Ovary (tissue), 9 donors: ENCODE data around the gene TBPL1. TPM values are rescaled to one million over a fixed set of nuclear protein-coding genes. Genes with fewer than 3 reads are reported as not detected.

Experiments used
- DNase-seq, 5 donors: peaks; one replicate each; pipeline ENCODE4 v3.0.0-alpha.2; 2019 to 2020
- H3K27ac ChIP-seq, 2 donors: fragments of 200-600 bp; one replicate each; pipeline versions ENCODE4 v1.5.1 to v1.8.0; 2019 to 2022
- H3K27me3 ChIP-seq: fragments of 200-600 bp; one replicate; pipeline ENCODE4 v1.8.0; 2022
- H3K36me3 ChIP-seq: fragments of 200-600 bp; sonication (generic); one replicate; pipeline ENCODE4 v1.5.1; 2019
- H3K4me1 ChIP-seq: one replicate; pipeline ENCODE4 v1.8.1; 2013; ENCODE audit warnings: mild to moderate bottlenecking, moderate library complexity; ENCODE audit not compliant: insufficient read depth
- H3K4me3 ChIP-seq: fragments of 200-600 bp; sonication (generic); one replicate; pipeline ENCODE4 v1.5.1; 2017
- H3K9me3 ChIP-seq, 2 donors: fragments of 200-600 bp in 1 of 2; sonication (generic) in 1 of 2; one replicate each; pipeline versions ENCODE4 v1.5.1 to v1.8.1; 2013 to 2019; ENCODE audit warnings: mild to moderate bottlenecking in 1 of 2, moderate library complexity in 1 of 2
- EP300 ChIP-seq: sonication (generic); formaldehyde crosslinking; IDR thresholded peaks from one replicate; pipeline ENCODE4 v1.6.1; 2017; ENCODE audit warnings: antibody characterized with exemption
- POLR2A ChIP-seq: fragments of 450-650 bp; IDR thresholded peaks from one replicate; pipeline ENCODE4 v1.6.1; 2017; ENCODE audit warnings: antibody characterized with exemption, mild to moderate bottlenecking, moderate library complexity
- WGBS, 3 donors: extraction: QIAGEN DNeasy Blood & Tissue Kit in 1 of 3; methylation state at CpG; one replicate each; pipeline versions ENCODE4 v1.1.5 to v1.1.7; 2013 to 2017; 5-methylcytosine and 5-hydroxymethylcytosine counted together
- intact Hi-C, 4 donors: fragments of 100-400 bp; cut with DNase I; formaldehyde crosslinking; loops; one replicate each; pipeline versions ENCODE4 v1.11.0 to v1.15.1; 2022 to 2023
- polyA plus RNA-seq, 2 donors: library from polyadenylated mRNA; stranded (reverse); fragments of 200-250 nt in 1 of 2; fragments of 350-450 nt in 1 of 2; fragmentation: Illumina TruSeq in 1 of 2; extraction: RNeasy Lipid Tissue Mini Kit (QIAGEN cat#74804) in 1 of 2; gene quantifications; one replicate each; pipeline ENCODE4 v1.2.3, GENCODE V29; 2013 to 2014
- total RNA-seq, 7 donors: library from RNA; depleted of rRNA in 2 of 7; stranded (reverse); fragments of >200 nt in 2 of 7; fragmentation: NEBNext Ultra II Directional in 3 of 7; extraction: Animal tissue kit (Norgen Biotek cat#: 25700) in 3 of 7; gene quantifications; one replicate each; pipeline versions ENCODE4 v1.1.0 to v1.2.4, GENCODE V29; 2016 to 2023
- TF ChIP-seq, protein P1 (sequence below), 3 donors: fragments of 450-650 bp in 2 of 3; fragments of 200-600 bp in 1 of 3; IDR thresholded peaks; one replicate each; pipeline versions ENCODE4 v1.5.1 to v1.8.0; 2016 to 2022; ENCODE audit warnings: antibody characterized with exemption in 3 of 3, mild to moderate bottlenecking in 1 of 3
- donor health status: DM: no; HTN: no; CAD: no; lungs with moderate emphysema.
- donor health status: DM: no; HTN: no; CAD: no.
- donor health status: Bipolar disorder and iron deficiency.
- donor health status: DM: yes; HTN: yes; CAD: no.
- donor health status: DM: no; HTN: no; CAD: no.
- donor health status: DM: yes; HTN: yes; CAD: no.

TBPL1 gene
- total and polyA plus RNA-seq, 9 donors: 13.3 to 25.2 (median 18.6) TPM

- DNase-seq: no peak
- no peaks in the 10 kb centered on the region for H3K9me3 ChIP-seq
- no peaks in the 10 kb centered on the region for H3K36me3 ChIP-seq
- H3K4me3 ChIP-seq: no peak overlapping the region
- H3K27me3 ChIP-seq: no peaks in the 10 kb centered on the region
- no peaks in the 10 kb centered on the region for H3K4me1 ChIP-seq
- no peak overlapping the region for H3K27ac ChIP-seq
- TF ChIP-seq POLR2A (no peak), EP300 (no peak)
- TF ChIP-seq, protein P1, sequence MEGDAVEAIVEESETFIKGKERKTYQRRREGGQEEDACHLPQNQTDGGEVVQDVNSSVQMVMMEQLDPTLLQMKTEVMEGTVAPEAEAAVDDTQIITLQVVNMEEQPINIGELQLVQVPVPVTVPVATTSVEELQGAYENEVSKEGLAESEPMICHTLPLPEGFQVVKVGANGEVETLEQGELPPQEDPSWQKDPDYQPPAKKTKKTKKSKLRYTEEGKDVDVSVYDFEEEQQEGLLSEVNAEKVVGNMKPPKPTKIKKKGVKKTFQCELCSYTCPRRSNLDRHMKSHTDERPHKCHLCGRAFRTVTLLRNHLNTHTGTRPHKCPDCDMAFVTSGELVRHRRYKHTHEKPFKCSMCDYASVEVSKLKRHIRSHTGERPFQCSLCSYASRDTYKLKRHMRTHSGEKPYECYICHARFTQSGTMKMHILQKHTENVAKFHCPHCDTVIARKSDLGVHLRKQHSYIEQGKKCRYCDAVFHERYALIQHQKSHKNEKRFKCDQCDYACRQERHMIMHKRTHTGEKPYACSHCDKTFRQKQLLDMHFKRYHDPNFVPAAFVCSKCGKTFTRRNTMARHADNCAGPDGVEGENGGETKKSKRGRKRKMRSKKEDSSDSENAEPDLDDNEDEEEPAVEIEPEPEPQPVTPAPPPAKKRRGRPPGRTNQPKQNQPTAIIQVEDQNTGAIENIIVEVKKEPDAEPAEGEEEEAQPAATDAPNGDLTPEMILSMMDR (IDR thresholded peaks at IDR 0.05): no peak
- WGBS, 3 donors: 72 to 88% (median 77%) methylated on average over 5 of the region's 5 CpGs
- intact Hi-C loops: no loop called here
Observed at GRCh38 chr6:134028438-134028837, 75.4 kb downstream of the TBPL1 start.

- WGBS, 3 donors: 62 to 69% (median 65%) methylated on average over 6 of the region's 6 CpGs
Observed at GRCh38 chr6:134029495-134030455, 76.8 kb downstream of the TBPL1 start.

GRCh38 chr6:134031696-134032255 lies 78.8 kb downstream of the TBPL1 start:
- DNase-seq: no peak
- Histone ChIP-seq H3K4me3 (no peak overlapping the region), H3K4me1 (peaks cover 2% of the 10 kb centered on the region), H3K27ac (no peak overlapping the region), H3K36me3 (no peaks in the 10 kb centered on the region), H3K9me3 (no peaks in the 10 kb centered on the region), H3K27me3 (no peaks in the 10 kb centered on the region)
- intact Hi-C loops: no loop called here
- TF ChIP-seq, protein P1 (IDR thresholded peaks at IDR 0.05): no peak
- TF ChIP-seq POLR2A: no peak
- no peak for TF ChIP-seq EP300
- WGBS, 3 donors: 75 to 78% (median 76%) methylated on average over 2 of the region's 2 CpGs

More at GRCh38 chr6:134029495-134030455, 76.8 kb downstream of the TBPL1 start:
- no peak for DNase-seq
- H3K4me3 ChIP-seq: no peak overlapping the region
- no peaks in the 10 kb centered on the region for H3K27me3 ChIP-seq
- no peaks in the 10 kb centered on the region for H3K36me3 ChIP-seq
- TF ChIP-seq POLR2A (no peak), EP300 (no peak)
- TF ChIP-seq, protein P1 (IDR thresholded peaks at IDR 0.05): no peak
- no peaks in the 10 kb centered on the region for H3K4me1 ChIP-seq
- H3K27ac ChIP-seq: no peak overlapping the region
- no peaks in the 10 kb centered on the region for H3K9me3 ChIP-seq
- intact Hi-C loops: no loop called here

GRCh38 chr6:134034478-134034877 lies 81.5 kb downstream of the TBPL1 start:
- Histone ChIP-seq H3K4me1 (peaks cover 2% of the 10 kb centered on the region), H3K4me3 (no peak overlapping the region), H3K27ac (no peak overlapping the region), H3K36me3 (no peaks in the 10 kb centered on the region), H3K27me3 (no peaks in the 10 kb centered on the region), H3K9me3 (no peaks in the 10 kb centered on the region)
- no peak for TF ChIP-seq POLR2A
- TF ChIP-seq, protein P1 (IDR thresholded peaks at IDR 0.05): no peak
- TF ChIP-seq EP300: no peak
- 88% methylated on average over 1 of the region's 1 CpG for WGBS, 3 donors
- intact Hi-C loops: no loop called here
- DNase-seq: no peak
